HepG2 (cell line): ENCODE measurements around the gene SIGLEC1. TPM values are rescaled to one million over a fixed set of nuclear protein-coding genes. Genes with fewer than 3 reads are reported as not detected.

ENCODE experiments used
- ATAC-seq: fragments of 200-7000 bp; cut with Tn5 transposase; 3 replicates; pipeline ENCODE4 v1.9.1; 2020; ENCODE audit warnings: mild to moderate bottlenecking, moderate library complexity
- BruUV-seq: library from RNA; stranded (reverse); fragments of 400-500 nt; replicated peaks from 2 replicates; lab custom pipeline; 2021; lab: Mats Ljungman, UMichigan
- CTCF ChIA-PET: fragments of 300-600 bp; formaldehyde crosslinking; extraction: SDS; loops from one replicate; lab custom pipeline; 2021; ENCODE audit warnings: low total read pairs, inconsistent platforms, low intra/inter-chr PET ratio; lab: Yijun Ruan, JAX
- POLR2A ChIA-PET: fragments of 350-600 bp; sonication (Branson Sonifier 250); formaldehyde crosslinking; loops from one replicate; lab custom pipeline; 2020; ENCODE audit warnings: antibody characterized with exemption, inconsistent platforms; lab: Yijun Ruan, JAX
- DNase-seq: peaks from one replicate; pipeline ENCODE4 v3.0.0-alpha.2; 2015; ENCODE audit warnings: low spot score
- FAIRE-seq: peaks from 3 replicates; lab custom pipeline; 2011; peaks lifted over from hg19 to GRCh38; lab: Jason Lieb, UNC
- H2AFZ ChIP-seq: one replicate; pipeline ENCODE4 v1.6.1; 2011; ENCODE audit warnings: low read length, inconsistent platforms
- H3K27ac ChIP-seq: fragments of 300-600 bp; 3 replicates; pipeline ENCODE4 v1.8.0; 2011; ENCODE audit warnings: mixed run types, mild to moderate bottlenecking, mixed read lengths, low read length, inconsistent platforms; ENCODE audit not compliant: insufficient read depth; ENCODE audit errors: extremely low read length
- H3K27me3 ChIP-seq, 2 experiments: fragments of 200-600 bp in 1 of 2; 2 replicates in 1 of 2; 3 replicates in 1 of 2; pipeline versions ENCODE4 v1.6.0 to v1.8.0; 2011; ENCODE audit warnings: low read length in 2 of 2, mild to moderate bottlenecking in 2 of 2, moderate library complexity in 2 of 2, inconsistent platforms in 1 of 2; ENCODE audit not compliant: insufficient read depth in 2 of 2, control insufficient read depth in 1 of 2
- H3K36me3 ChIP-seq, 2 experiments: fragments of 200-600 bp in 1 of 2; replicated peaks in 1 of 2; 2 replicates in 1 of 2; 3 replicates in 1 of 2; pipeline versions ENCODE4 v1.5.1 to v1.8.0; 2011; ENCODE audit warnings: low read length in 2 of 2, inconsistent platforms in 1 of 2; ENCODE audit not compliant: insufficient read depth in 2 of 2, control insufficient read depth in 1 of 2
- H3K4me1 ChIP-seq: 2 replicates; pipeline ENCODE4 v1.5.1; 2012; ENCODE audit warnings: low read length, inconsistent platforms; ENCODE audit not compliant: insufficient read depth
- H3K4me2 ChIP-seq: 2 replicates; pipeline ENCODE4 v1.6.0; 2011; ENCODE audit warnings: low read depth, low read length, inconsistent platforms
- H3K4me3 ChIP-seq, 3 experiments: fragments of 200-600 bp in 1 of 3; sonication (generic), shearing (Covaris generic) in 1 of 3; replicated peaks in 1 of 3; 2 replicates each; pipeline ENCODE4 v1.5.1; 2011 to 2016; ENCODE audit warnings: low read length in 3 of 3, inconsistent platforms in 2 of 3, low read depth in 2 of 3, mild to moderate bottlenecking in 2 of 3, control low read depth in 1 of 3, mixed read lengths in 1 of 3; ENCODE audit not compliant: insufficient read depth in 1 of 3
- H3K79me2 ChIP-seq: one replicate; pipeline ENCODE4 v1.6.1; 2011; ENCODE audit warnings: low read length, inconsistent platforms; ENCODE audit not compliant: insufficient read depth
- H3K9ac ChIP-seq: 2 replicates; pipeline ENCODE4 v1.6.0; 2011; ENCODE audit warnings: mild to moderate bottlenecking, low read depth, low read length, inconsistent platforms; ENCODE audit not compliant: insufficient read depth
- H3K9me3 ChIP-seq: 2 replicates; pipeline ENCODE4 v1.5.1; 2012; ENCODE audit warnings: mild to moderate bottlenecking, low read length
- H4K20me1 ChIP-seq: 2 replicates; pipeline ENCODE4 v1.6.0; 2011; ENCODE audit warnings: inconsistent platforms, mild to moderate bottlenecking, low read length, moderate library complexity; ENCODE audit not compliant: insufficient read depth
- MNT ChIP-seq: fragments of 450-650 bp; IDR thresholded peaks from 2 replicates; pipeline ENCODE4 v1.6.1; 2016
- NCOA1 ChIP-seq: sonication (generic); formaldehyde crosslinking; IDR thresholded peaks from 2 replicates; pipeline ENCODE4 v1.9.0; 2021; ENCODE audit warnings: missing genetic modification reagents
- WGBS: methylation state at CpG from one replicate; pipeline ENCODE4 v1.1.6; 2017; ENCODE audit warnings: low lambda C conversion rate; 5-methylcytosine and 5-hydroxymethylcytosine counted together
- in situ Hi-C: cut with HindIII; loops from 2 replicates; pipeline ENCODE4 v1.10.0; 2017; ENCODE audit warnings: low pct_unique_long_range_greater_than_20kb; ENCODE audit not compliant: extremely low pct_ligation_motif_present
- intact Hi-C: fragments of 100-400 bp; cut with micrococcal nuclease; formaldehyde crosslinking; loops from one replicate; pipeline ENCODE4 v1.10.0; 2022; ENCODE audit not compliant: unreplicated experiment
- polyA plus RNA-seq, 8 experiments: library from polyadenylated mRNA; depleted of rRNA in 3 of 8; stranded (reverse) in 7 of 8; unstranded in 1 of 8; fragments of >200 nt; fragmentation: Illumina TruSeq in 4 of 8; extraction: Trizol in 4 of 8; gene quantifications; 2 replicates each; pipeline versions ENCODE4 v1.2.1 to v1.2.3, GENCODE V29; 2011 to 2016; ENCODE audit warnings: low read depth in 4 of 8, missing spikeins in 1 of 8, mixed read lengths in 1 of 8; ENCODE audit not compliant: insufficient read depth in 1 of 8
- total RNA-seq, 5 experiments: library from RNA; depleted of rRNA; stranded (reverse); fragments of >200 nt; fragmentation: Illumina TruSeq; extraction: Trizol; gene quantifications; 2 replicates each; pipeline ENCODE4 v1.2.3, GENCODE V29; 2016; ENCODE audit warnings: low read depth in 1 of 5

SIGLEC1 gene
- total and polyA plus RNA-seq, 2 of the 13 experiments (the other 11 are each of a cell fraction or from before 2014, with no cell fraction given) = 0.01 TPM; not detected in 1

GRCh38 chr20:3680701-3681351 is 31.6 kb downstream of the SIGLEC1 start:
- H3K79me2 ChIP-seq = no peaks in the 10 kb centered on the region
- in situ Hi-C loops = no loop called here
- peak; percentile 8 for ATAC-seq

More at GRCh38 chr20:3680701-3681351, 31.6 kb downstream of the SIGLEC1 start:
- WGBS = 40% methylated on average over 9 of the region's 15 CpGs
- no peak for DNase-seq
- H3K27ac ChIP-seq = no peak overlapping the region
- POLR2A ChIA-PET = no interaction called here
- H3K36me3 ChIP-seq = no peaks in the 10 kb centered on the region
- no TSS peak for BruUV-seq
- TF ChIP-seq MNT (peak; percentile 22; the same call in 1 of the 2 replicates), NCOA1 (CRISPR knock-in tag) (no peak)
- TF ChIP-seq, all 625 proteins: peak for 1
- no peaks in the 10 kb centered on the region for H4K20me1 ChIP-seq
- H3K9me3 ChIP-seq = no peaks in the 10 kb centered on the region
- CTCF ChIA-PET = no interaction called here
- H3K9ac ChIP-seq = no peak overlapping the region
- H3K4me2 ChIP-seq = no peak overlapping the region
- peaks cover 38 to 81% of the 10 kb centered on the region in 2 experiments for H3K27me3 ChIP-seq
- H3K4me3 ChIP-seq = no peak overlapping the region
- no peak overlapping the region for H2AFZ ChIP-seq
- FAIRE-seq = no peak
- 0 out of 2 replicates have a peak, but pooled peaks cover 9% of the 10 kb centered on the region for H3K4me1 ChIP-seq
- intact Hi-C loops = no loop called here
